ENCODE data around the gene GSC2.
"Not testable (repeated sequence)": the region's sequence is repeated elsewhere in the genome, so short reads cannot be mapped to it uniquely, and the experiment has no call there.

GSC2 gene

GRCh38 chr22:19178065-19178656 is 28.1 kb upstream of the GSC2 start:
- peak; percentile 61 for DNase-seq

DNA sequence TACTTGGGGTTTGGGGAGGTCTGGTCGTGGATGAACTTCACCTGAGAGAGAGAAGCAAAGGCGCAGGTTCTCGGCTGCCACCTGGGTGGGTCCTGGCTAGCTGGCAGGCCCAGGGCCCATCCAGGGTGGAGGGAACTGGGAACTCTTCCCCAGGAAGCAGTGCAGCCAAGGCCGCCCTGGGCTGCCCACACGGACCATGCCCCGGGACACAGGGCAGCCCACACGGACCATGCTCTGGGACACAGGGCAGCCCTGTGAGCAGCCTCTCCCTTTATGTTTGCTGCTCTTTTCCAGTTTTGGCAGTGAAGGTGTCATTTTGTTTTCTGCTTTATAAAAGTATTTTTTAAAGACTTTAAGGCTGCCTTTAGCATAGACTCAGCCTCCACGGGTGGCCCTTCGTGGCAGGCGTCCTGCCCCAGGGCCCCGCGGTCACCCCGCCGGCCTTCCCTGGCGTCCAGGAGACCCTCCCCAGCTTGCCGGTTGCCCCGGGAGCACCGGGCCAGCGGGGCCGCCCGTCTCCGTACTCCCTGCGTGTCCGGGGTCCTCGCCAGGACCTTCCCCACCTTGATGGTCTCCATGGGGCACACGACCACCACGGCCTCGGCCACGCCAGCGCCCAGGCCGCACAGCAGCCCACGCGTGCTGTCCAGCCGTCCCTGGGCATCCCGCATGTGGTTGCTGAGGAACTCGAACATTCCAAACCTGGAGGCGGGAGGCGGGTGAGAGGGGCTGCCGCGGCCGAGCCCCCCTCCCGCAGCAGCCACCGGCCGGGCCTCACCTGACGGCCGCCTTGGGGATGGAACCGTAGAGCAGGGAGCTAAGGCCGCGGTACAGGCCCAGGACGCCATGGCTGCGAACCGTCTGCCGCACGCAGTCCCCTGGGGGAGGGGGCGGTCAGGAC is 27.3 kb upstream of the GSC2 start:
- no peak for DNase-seq

GRCh38 chr22:19176732-19177131 is 26.6 kb upstream of the GSC2 start:
- no peak for DNase-seq

DNA sequence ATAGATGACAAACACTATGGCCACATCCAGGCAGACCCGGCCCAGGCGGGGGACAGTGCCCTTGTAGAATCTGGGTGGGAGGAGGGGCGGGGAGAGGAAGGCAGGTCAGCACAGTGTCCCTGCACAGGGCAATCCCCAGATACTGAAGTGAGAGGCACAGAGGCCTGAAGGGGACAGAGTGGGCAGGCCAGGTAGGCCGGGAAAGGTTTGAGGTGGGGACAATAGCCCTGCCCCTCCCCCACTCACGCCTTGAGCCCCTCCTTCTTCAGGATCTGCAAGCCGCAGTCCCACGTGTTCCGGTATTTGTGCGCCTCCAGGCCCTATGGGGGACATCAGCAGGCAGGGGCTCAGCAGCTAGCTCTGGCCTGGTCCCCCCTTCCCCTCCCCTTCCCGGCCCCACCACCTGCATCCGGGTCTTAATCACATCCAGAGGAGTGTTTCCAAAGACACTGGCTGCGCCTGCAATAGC is 26.1 kb upstream of the GSC2 start:
- DNase-seq: no peak

DNA sequence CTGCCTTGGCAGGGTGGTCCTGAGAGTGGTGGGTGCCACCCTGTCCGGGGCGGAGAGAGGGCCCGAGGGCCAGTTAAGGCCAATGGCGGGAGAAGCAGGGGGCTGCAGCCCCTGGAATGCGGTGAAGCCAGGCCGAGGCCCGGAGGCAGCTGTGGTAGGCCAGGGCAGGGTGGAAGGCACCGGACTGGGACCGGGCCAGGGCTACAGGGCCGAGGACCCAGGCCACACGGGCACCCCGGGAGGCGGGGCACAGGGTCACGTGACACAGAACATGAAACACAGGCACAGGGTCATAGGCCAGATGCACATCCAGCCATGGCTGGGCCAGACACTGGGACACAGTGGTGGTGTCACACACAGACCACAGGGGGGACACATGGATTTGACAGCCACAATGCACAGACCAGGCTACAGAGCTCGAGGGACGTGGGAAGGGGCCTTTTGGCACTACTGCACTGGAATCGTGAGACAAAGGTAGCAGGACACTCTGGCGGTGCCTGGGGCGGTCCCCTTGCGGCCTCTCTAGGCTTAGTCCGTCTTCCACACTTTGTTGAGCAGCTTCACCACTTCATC is 25.6 kb upstream of the GSC2 start:
- DNase-seq: no peak

GRCh38 chr22:19175026-19175601 is 25.0 kb upstream of the GSC2 start:
- no peak for DNase-seq

DNA sequence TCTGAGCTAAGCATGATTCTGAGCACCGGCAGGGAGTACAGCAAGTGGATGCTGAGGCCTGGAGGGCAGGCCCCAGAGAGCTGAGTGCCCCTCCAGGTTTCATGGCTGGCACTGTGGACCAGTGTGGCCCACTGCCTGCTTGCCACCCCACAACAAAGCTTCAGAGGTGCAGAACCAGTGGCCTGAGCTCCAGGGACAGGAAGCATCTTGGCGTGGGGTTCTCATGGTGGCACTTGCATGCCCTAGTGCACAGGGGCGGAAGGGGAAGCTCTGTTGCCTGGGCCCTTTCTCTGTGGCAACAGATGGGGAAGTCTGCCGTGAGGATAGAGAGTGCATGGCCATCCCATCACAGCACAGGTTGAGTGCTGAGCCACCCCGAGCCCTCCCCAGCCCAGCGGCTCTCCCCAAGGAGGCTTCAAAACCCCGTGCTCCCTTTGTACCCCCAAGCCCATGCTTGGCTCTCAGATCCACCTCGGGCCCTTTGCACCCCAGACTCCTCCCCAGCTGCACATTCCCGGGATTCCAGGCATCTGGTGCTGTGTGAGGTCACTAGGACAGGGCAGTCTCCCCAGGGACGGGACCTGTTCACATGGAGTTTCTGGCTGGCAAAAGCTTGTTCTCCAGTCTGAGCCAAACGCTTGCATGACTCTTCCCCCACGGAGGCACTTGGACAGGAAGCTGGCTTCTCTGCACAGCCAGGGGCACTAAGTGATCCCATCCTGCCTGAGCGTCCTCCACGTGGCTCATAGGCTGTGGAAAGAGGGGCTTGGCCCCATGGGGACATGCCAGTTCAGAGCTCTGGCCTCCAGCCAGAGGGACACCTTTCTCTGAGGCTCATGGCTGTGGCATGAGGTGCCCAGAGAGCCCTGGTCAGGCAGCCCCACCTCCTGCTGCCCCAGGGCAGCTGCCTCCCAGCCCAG is 24.3 kb upstream of the GSC2 start:
- DNase-seq: no peak

GRCh38 chr22:19173047-19174035 is 23.2 kb upstream of the GSC2 start:
- no peak for DNase-seq

GRCh38 chr22:19172213-19173046 is 22.3 kb upstream of the GSC2 start:
- DNase-seq: no peak

DNA sequence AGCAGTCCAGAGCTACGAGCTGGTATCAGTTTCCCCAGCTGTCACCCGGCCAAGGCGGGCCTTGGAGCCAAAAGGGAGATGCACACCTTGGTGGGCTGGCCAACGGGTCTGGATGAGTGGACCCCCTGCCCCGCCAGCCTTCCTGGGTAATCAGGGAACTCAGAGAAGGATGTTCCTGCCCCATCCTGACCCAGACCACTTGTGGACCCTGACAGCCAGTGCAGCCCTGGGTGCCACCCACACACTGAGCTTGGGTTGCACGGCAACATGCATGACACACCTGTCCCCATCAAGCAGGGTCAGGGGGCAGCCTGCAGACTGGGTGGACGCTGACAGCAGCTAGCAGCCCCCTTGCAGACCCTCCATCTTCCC is 19.8 kb upstream of the GSC2 start:
- no peak for DNase-seq

GRCh38 chr22:19169002-19169946 is 19.2 kb upstream of the GSC2 start:
- no peak for DNase-seq

DNA sequence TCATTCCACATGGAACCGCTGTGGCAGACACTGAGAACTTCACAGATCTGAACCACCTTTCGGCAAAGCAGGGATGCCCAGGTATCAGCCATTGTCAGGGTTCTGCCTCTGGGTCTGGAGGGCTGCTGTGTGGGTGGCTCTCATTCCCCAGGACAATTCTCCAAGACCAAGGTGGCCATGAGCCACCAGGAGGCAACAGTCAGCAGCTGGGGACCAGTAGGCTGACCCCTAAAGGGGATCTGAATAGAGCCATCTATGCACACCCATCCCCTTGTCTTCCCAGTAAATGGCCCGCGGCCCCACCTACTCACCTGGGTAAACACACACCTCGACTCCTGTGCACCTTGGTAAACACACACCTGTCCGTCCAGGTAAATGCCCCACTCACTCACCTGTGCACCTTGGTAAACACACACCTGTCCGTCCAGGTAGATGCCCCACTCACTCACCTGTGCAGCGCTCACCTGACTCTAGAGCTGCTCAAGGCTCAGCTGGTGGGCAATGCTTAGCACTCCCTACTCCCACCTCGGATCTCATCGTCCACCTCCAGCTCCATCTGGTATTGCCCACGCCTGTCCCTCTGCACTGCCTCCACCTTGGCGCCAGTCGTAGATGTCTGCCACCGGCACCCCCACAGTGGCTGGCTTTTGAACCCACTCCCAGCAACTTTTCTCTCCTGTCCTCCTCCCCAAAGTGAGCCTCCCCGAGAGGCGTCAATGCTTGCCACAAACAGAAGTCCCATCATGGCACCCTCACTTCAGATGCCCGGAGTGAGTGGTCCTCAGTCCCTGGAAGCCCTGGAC is 18.2 kb upstream of the GSC2 start:
- no peak for DNase-seq

- no peak for DNase-seq
These were observed 17.2 kb upstream of the GSC2 start for GRCh38 chr22:19167106-19167869.

DNA sequence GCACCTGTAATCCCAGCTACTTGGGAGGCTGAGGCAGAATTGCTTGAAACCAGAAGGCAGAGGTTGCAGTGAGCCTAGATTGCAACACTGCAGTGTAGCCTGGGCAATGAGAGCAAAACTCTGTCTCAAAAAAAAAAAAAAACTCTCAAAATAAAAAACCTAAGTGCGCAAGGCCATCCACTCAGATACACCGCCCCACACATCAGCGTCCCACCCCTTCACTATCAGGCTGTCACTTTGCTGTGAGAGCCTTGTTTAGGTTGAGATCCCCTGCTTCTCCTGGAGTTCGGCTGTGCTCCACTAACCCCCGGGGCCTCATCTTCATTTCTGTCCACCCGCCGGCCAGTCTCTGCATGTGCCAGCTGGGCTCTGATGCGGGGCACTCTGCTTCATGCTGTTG is 16.3 kb upstream of the GSC2 start:
- no peak for DNase-seq

GRCh38 chr22:19164425-19164824 is 14.3 kb upstream of the GSC2 start:
- DNase-seq: no peak

- not testable (repeated sequence) for DNase-seq
These were observed 8.6 kb upstream of the GSC2 start for GRCh38 chr22:19158649-19159048.

- DNase-seq: not testable (repeated sequence)
These were observed 6.0 kb upstream of the GSC2 start for GRCh38 chr22:19156109-19156508.

All from CD4-positive, alpha-beta T cell treated with Interleukin-17A for 1 hour (primary cell).